Neuronal stem cell (in vitro differentiated cells): ENCODE data around the gene ZNF423.
A peak's percentile ranks its signal among the peaks of the same experiment; 100 is the strongest.

ENCODE experiments used
- DNase-seq: peaks from one replicate; pipeline ENCODE4 v3.0.0-alpha.2; 2013; ENCODE audit warnings: low spot score
- H2AFZ ChIP-seq: one replicate; pipeline ENCODE4 v1.6.1; 2013; ENCODE audit warnings: mild to moderate bottlenecking, low read length, inconsistent platforms
- H2AK5ac ChIP-seq: 2 replicates; pipeline ENCODE4 v1.6.1; 2013; ENCODE audit warnings: low read depth, mild to moderate bottlenecking, inconsistent platforms, low read length, moderate library complexity, mixed read lengths
- H2BK120ac ChIP-seq: 2 replicates; pipeline ENCODE4 v1.6.1; 2013; ENCODE audit warnings: low read depth, mild to moderate bottlenecking, inconsistent platforms, low read length, moderate library complexity, mixed read lengths
- H2BK12ac ChIP-seq: one replicate; pipeline ENCODE4 v1.6.1; 2013; ENCODE audit warnings: low read length, inconsistent platforms
- H2BK15ac ChIP-seq: 2 replicates; pipeline ENCODE4 v1.6.1; 2013; ENCODE audit warnings: mild to moderate bottlenecking, low read length, inconsistent platforms, mixed read lengths
- H2BK5ac ChIP-seq: one replicate; pipeline ENCODE4 v1.6.1; 2013; ENCODE audit warnings: inconsistent platforms, mild to moderate bottlenecking, low read length, moderate library complexity
- H3K14ac ChIP-seq: one replicate; pipeline ENCODE4 v1.6.1; 2013; ENCODE audit warnings: low read length, inconsistent platforms
- H3K18ac ChIP-seq: 2 replicates; pipeline ENCODE4 v1.6.1; 2013; ENCODE audit warnings: low read length, inconsistent platforms
- H3K23ac ChIP-seq: 2 replicates; pipeline ENCODE4 v1.6.1; 2013; ENCODE audit warnings: low read depth, mild to moderate bottlenecking, mixed read lengths, low read length, inconsistent platforms; ENCODE audit not compliant: poor library complexity
- H3K27ac ChIP-seq: replicated peaks from 3 replicates; pipeline ENCODE4 v1.5.1; 2013; ENCODE audit warnings: low read length, inconsistent platforms
- H3K27me3 ChIP-seq, 3 experiments: 2 replicates each; pipeline ENCODE4 v1.6.1; 2013; ENCODE audit warnings: low read length in 3 of 3, mild to moderate bottlenecking in 2 of 3, inconsistent platforms in 1 of 3, low read depth in 1 of 3, mixed read lengths in 1 of 3, moderate library complexity in 1 of 3; ENCODE audit not compliant: control insufficient read depth in 3 of 3, insufficient read depth in 3 of 3
- H3K36me3 ChIP-seq, 2 donors: replicated peaks in 1 of 2; 2 replicates each; pipeline ENCODE4 v1.6.1; 2013; ENCODE audit warnings: low read length in 2 of 2; ENCODE audit not compliant: control insufficient read depth in 2 of 2, insufficient read depth in 2 of 2
- H3K4ac ChIP-seq: 2 replicates; pipeline ENCODE4 v1.6.1; 2013; ENCODE audit warnings: inconsistent platforms, mild to moderate bottlenecking, low read length, moderate library complexity
- H3K4me1 ChIP-seq, 2 donors: 1 replicate in 1 of 2; 2 replicates in 1 of 2; pipeline ENCODE4 v1.6.1; 2013; ENCODE audit warnings: low read length in 2 of 2, low read depth in 1 of 2; ENCODE audit not compliant: control insufficient read depth in 2 of 2, insufficient read depth in 1 of 2
- H3K4me2 ChIP-seq: one replicate; pipeline ENCODE4 v1.6.1; 2013; ENCODE audit warnings: mild to moderate bottlenecking, low read length, inconsistent platforms; ENCODE audit not compliant: insufficient read depth, poor library complexity, severe bottlenecking
- H3K4me3 ChIP-seq, 2 donors: 2 replicates each; pipeline ENCODE4 v1.5.1; 2013; ENCODE audit warnings: low read length in 2 of 2, mild to moderate bottlenecking in 2 of 2, inconsistent platforms in 1 of 2, moderate library complexity in 1 of 2
- H3K79me1 ChIP-seq: one replicate; pipeline ENCODE4 v1.6.1; 2013; ENCODE audit warnings: low read depth, mild to moderate bottlenecking, inconsistent platforms, low read length, moderate library complexity
- H3K9ac ChIP-seq: one replicate; pipeline ENCODE4 v1.6.1; 2013; ENCODE audit warnings: mild to moderate bottlenecking, low read depth, low read length, inconsistent platforms; ENCODE audit not compliant: poor library complexity
- H3K9me3 ChIP-seq, 2 donors: replicated peaks in 1 of 2; 2 replicates each; pipeline versions ENCODE3 to v1.6.1; 2013; ENCODE audit warnings: low read length in 2 of 2, mild to moderate bottlenecking in 2 of 2, inconsistent platforms in 1 of 2, low read depth in 1 of 2, mixed read lengths in 1 of 2, moderate library complexity in 1 of 2; ENCODE audit not compliant: control insufficient read depth in 2 of 2, insufficient read depth in 1 of 2
- H4K8ac ChIP-seq: one replicate; pipeline ENCODE4 v1.6.1; 2013; ENCODE audit warnings: low read depth, mild to moderate bottlenecking, inconsistent platforms, low read length, moderate library complexity
- H4K91ac ChIP-seq: one replicate; pipeline ENCODE4 v1.6.1; 2013; ENCODE audit warnings: low read length, low read depth, mild to moderate bottlenecking, inconsistent platforms; ENCODE audit not compliant: poor library complexity
- WGBS, 2 donors: extraction: QIAGEN DNeasy Blood & Tissue Kit; methylation state at CpG; one replicate each; pipeline ENCODE4 v1.1.7; 2013; ENCODE audit warnings: missing lambda C conversion rate in 2 of 2, mixed read lengths in 1 of 2; ENCODE audit not compliant: insufficient read length in 2 of 2, insufficient replicate concordance in 1 of 2; ENCODE audit errors: extremely low coverage in 2 of 2; 5-methylcytosine and 5-hydroxymethylcytosine counted together

Gene ZNF423

DNA sequence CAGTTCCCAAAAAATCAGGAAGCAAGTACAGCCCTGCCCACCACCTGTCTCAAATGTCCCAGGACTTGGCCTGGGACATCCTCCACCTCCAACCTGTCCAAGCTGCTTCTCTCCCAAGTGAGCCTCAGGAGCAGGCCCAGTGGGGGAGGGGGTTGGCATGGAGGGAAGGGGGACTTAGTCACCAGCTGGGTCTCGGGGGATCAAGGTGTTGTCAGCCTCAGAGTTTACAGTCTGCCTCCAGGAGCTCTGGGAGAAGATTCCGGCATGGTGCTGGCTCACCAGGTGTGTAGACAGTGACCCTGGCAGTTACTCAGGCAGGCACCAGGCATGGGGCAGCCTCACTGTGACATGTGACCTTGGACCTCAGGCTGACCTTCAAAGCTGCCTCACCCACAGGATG lies 19.7 kb downstream of the ZNF423 start:
- H3K27ac ChIP-seq, result no peak overlapping the region
- DNase-seq, result no peak
- peaks cover 0 to 14% of the 10 kb centered on the region in 2 donors for H3K36me3 ChIP-seq
- no peak overlapping the region for H2BK15ac ChIP-seq
- no peak overlapping the region for H2BK5ac ChIP-seq
- H2BK120ac ChIP-seq, result no peak overlapping the region
- no peak overlapping the region for H4K8ac ChIP-seq
- H3K79me1 ChIP-seq, result peaks cover 30% of the 10 kb centered on the region
- no peak overlapping the region for H2BK12ac ChIP-seq
- no peak overlapping the region for H3K9ac ChIP-seq
- peaks cover 54 to 55% of the 10 kb centered on the region in 2 donors for H3K4me1 ChIP-seq
- no peaks in the 10 kb centered on the region for H3K27me3 ChIP-seq
- H3K4me2 ChIP-seq, result no peak overlapping the region
- H3K14ac ChIP-seq, result no peak overlapping the region
- WGBS, 2 donors, result no CpG with 5 or more reads among the region's 2 CpGs
- no peak overlapping the region for H3K23ac ChIP-seq
- no peak overlapping the region for H3K18ac ChIP-seq
- H3K4ac ChIP-seq, result no peak overlapping the region
- no peak overlapping the region for H2AFZ ChIP-seq
- no peak overlapping the region for H3K4me3 ChIP-seq
- H4K91ac ChIP-seq, result no peak overlapping the region
- no peaks in the 10 kb centered on the region for H3K9me3 ChIP-seq
- no peak overlapping the region for H2AK5ac ChIP-seq

DNA sequence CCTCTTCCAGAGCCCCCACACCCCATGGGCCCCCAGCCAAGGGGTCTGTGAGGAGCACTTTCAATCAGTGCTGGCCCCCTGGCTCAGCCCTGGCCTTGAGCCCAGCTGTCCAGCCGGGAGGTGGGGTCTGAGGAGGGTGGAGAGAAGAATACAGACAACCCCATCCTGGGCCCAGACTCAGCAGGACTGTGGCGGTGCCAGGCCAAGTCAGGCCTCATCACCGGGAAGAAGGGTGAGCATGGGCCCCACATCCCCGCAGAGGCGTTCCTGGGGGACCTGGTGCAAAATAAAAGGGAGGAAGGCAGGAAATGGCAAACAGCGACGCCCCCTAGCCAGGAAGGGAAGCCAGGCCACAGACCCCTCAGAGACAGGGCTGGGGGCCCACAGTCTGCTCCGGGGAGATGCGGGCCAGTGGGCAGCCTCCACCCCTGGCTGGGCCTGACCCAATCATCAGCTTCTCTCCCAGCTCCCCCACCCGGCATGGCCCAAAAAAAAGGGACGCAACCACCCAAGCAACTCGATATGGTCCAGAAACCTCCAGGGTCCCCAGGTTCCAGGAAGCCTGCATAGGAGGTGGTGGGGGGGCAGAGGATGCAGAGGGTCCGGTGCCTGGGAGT lies 20.6 kb downstream of the ZNF423 start:
- Histone ChIP-seq H3K4me2 (peak overlapping the region; percentile 41), H2BK120ac (no peak overlapping the region), H2BK5ac (peak overlapping the region; percentile 43), H3K4me1 (peaks cover 54 to 55% of the 10 kb centered on the region in 2 donors), H3K23ac (no peak overlapping the region), H3K27ac (no peak overlapping the region), H3K9ac (peak overlapping the region; percentile 61), H2BK12ac (no peak overlapping the region), H4K91ac (no peak overlapping the region), H3K79me1 (peaks cover 27% of the 10 kb centered on the region), H3K27me3 (no peaks in the 10 kb centered on the region), H3K9me3 (peaks cover 0 to 2% of the 10 kb centered on the region in 2 donors), H3K18ac (peak overlapping the region; percentile 89), H2BK15ac (peak overlapping the region; percentile 40), H4K8ac (no peak overlapping the region), H3K4ac (no peak overlapping the region), H3K36me3 (peaks cover 0 to 15% of the 10 kb centered on the region in 2 donors), H3K14ac (peak overlapping the region; percentile 78), H2AFZ (no peak overlapping the region), H2AK5ac (peak overlapping the region; percentile 84), H3K4me3 (no peak overlapping the region)
- DNase-seq, result no peak
- WGBS, 2 donors, result no CpG with 5 or more reads among the region's 13 CpGs

DNA sequence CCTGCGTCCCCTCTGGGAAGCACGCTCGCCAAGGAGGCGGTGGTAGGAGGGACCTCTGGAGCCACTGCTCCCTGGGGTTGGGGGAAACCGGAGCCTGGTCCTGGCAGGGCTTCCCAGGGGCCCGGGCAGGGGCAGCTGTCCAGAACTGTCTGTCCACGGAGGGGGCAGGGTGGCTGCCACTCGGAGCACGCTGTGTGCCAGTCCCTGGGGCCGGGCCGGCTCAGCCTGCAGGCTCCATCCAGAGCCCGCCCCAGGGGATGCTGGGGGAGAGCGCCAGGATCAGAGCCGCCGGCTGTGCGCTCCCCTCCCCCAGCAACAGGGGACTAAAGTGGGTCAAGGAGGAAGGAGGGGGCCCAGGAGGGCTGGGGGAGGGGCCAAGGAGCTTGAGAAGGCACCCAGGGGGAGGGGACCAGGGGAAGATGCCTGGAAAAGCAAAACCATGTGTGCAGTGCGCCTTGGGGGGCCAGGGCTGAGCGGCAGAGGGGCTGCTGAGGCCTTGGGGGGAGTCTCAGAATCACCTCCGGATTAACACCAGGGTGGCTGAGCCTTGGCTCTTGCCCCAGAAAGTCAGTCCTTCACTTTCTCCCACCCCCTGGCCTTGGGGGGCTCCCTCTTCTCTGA lies 21.3 kb downstream of the ZNF423 start:
- H3K27me3 ChIP-seq, result no peaks in the 10 kb centered on the region
- peak overlapping the region; percentile 41 for H3K4me2 ChIP-seq
- no peak for DNase-seq
- H2BK12ac ChIP-seq, result no peak overlapping the region
- H3K23ac ChIP-seq, result no peak overlapping the region
- no CpG with 5 or more reads among the region's 19 CpGs for WGBS, 2 donors
- H2AFZ ChIP-seq, result no peak overlapping the region
- no peak overlapping the region for H4K8ac ChIP-seq
- H3K4me1 ChIP-seq, result peaks cover 54 to 55% of the 10 kb centered on the region in 2 donors
- peak overlapping the region; percentile 61 for H3K9ac ChIP-seq
- no peak overlapping the region for H3K27ac ChIP-seq
- H2AK5ac ChIP-seq, result peak overlapping the region; percentile 84
- no peak overlapping the region for H2BK120ac ChIP-seq
- peak overlapping the region; percentile 78 for H3K14ac ChIP-seq
- no peak overlapping the region for H3K4me3 ChIP-seq
- peak overlapping the region; percentile 40 for H2BK15ac ChIP-seq
- peaks cover 31% of the 10 kb centered on the region for H3K79me1 ChIP-seq
- H3K9me3 ChIP-seq, result peaks cover 0 to 2% of the 10 kb centered on the region in 2 donors
- no peak overlapping the region for H4K91ac ChIP-seq
- peak overlapping the region; percentile 43 for H2BK5ac ChIP-seq
- H3K18ac ChIP-seq, result peak overlapping the region; percentile 89
- peaks cover 1 to 17% of the 10 kb centered on the region in 2 donors for H3K36me3 ChIP-seq
- no peak overlapping the region for H3K4ac ChIP-seq

DNA sequence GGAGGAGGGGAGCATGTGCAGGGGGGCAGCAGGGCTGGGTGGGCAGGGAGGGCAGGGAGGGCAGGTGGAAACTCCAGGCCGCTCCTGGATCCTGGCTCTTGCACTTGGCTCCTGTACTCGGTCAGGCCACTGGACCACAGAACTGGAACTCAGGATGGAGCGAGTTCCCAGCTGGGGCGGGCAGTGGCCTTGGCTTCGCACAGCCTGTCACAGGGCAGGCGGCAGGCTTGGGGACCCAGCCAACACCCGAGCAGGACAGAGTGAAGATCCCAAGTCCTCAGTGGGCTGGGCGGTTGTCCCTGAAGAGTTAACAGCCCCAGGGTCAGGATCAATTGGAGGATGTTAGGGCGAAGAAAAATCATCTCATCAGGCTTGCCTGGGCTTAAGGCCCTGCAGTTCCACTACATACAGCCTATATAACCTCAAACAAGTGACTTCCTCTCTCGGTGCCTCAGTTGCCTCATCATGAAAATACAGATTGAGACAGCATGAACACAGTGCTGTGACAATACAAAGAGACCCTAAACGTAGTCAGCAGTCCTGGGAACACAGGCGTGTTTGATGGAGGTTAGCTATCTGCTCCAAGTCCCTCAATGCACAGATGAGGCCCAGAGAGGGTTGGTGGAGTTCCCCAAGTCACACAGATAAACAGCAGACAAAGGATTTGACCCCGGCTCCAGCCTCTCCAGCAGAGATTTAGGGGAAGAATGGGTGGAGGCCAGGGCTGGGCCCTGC lies 21.9 kb downstream of the ZNF423 start:
- H3K14ac ChIP-seq, result no peak overlapping the region
- H3K9me3 ChIP-seq, result peaks cover 0 to 2% of the 10 kb centered on the region in 2 donors
- peaks cover 52 to 56% of the 10 kb centered on the region in 2 donors for H3K4me1 ChIP-seq
- no peak overlapping the region for H3K4me3 ChIP-seq
- no peak overlapping the region for H2BK120ac ChIP-seq
- no peak overlapping the region for H3K27ac ChIP-seq
- DNase-seq, result no peak
- H4K91ac ChIP-seq, result no peak overlapping the region
- peak overlapping the region; percentile 84 for H2AK5ac ChIP-seq
- H3K18ac ChIP-seq, result peak overlapping the region; percentile 83
- no peak overlapping the region for H2AFZ ChIP-seq
- H2BK15ac ChIP-seq, result no peak overlapping the region
- no peak overlapping the region for H4K8ac ChIP-seq
- H3K79me1 ChIP-seq, result peaks cover 25% of the 10 kb centered on the region
- no peak overlapping the region for H3K9ac ChIP-seq
- H2BK12ac ChIP-seq, result no peak overlapping the region
- H2BK5ac ChIP-seq, result no peak overlapping the region
- no CpG with 5 or more reads among the region's 13 CpGs for WGBS, 2 donors
- H3K4me2 ChIP-seq, result no peak overlapping the region
- H3K27me3 ChIP-seq, result no peaks in the 10 kb centered on the region
- H3K23ac ChIP-seq, result no peak overlapping the region
- H3K36me3 ChIP-seq, result peaks cover 1 to 24% of the 10 kb centered on the region in 2 donors
- H3K4ac ChIP-seq, result no peak overlapping the region
